ENCODE results near the gene PIK3R5.

DNA sequence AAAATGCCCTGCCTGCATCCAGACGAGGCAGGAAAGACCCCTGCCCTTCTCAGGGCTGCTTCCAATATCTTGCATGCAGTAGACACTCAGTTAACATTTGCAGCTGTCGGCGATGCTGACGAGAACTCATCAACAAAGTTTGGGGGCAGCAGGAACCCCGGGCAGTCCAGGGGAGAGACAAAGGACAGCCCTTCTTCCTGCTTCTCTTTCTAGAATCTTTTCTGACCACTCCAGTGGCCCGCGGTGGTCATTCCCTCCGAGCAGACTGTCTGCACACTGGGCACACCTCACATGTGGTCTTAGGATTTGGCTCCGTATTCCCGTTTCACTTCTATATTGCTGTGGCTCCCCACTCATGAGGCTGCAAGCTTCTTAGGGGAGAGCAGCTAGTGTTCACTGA lies 135.4 kb downstream of the PIK3R5 start:
- TF ChIP-seq, protein P1, sequence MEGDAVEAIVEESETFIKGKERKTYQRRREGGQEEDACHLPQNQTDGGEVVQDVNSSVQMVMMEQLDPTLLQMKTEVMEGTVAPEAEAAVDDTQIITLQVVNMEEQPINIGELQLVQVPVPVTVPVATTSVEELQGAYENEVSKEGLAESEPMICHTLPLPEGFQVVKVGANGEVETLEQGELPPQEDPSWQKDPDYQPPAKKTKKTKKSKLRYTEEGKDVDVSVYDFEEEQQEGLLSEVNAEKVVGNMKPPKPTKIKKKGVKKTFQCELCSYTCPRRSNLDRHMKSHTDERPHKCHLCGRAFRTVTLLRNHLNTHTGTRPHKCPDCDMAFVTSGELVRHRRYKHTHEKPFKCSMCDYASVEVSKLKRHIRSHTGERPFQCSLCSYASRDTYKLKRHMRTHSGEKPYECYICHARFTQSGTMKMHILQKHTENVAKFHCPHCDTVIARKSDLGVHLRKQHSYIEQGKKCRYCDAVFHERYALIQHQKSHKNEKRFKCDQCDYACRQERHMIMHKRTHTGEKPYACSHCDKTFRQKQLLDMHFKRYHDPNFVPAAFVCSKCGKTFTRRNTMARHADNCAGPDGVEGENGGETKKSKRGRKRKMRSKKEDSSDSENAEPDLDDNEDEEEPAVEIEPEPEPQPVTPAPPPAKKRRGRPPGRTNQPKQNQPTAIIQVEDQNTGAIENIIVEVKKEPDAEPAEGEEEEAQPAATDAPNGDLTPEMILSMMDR (IDR thresholded peaks at IDR 0.05; ENCODE audit: low read depth, low read length, poor library complexity, severe bottlenecking), result no peak
- TF ChIP-seq EZH2phosphoT487 (IDR thresholded peaks at IDR 0.05; ENCODE audit: borderline replicate concordance, low read length), result no peak

All from DOHH2 (cell line).